Fibroblast of the aortic adventitia (primary cell): ENCODE results near the gene TNFAIP8. TPM values are rescaled to one million over a fixed set of nuclear protein-coding genes. Genes with fewer than 3 reads are reported as not detected.

ENCODE experiments used
- DNase-seq: peaks from one replicate; pipeline ENCODE4 v3.0.0-alpha.2; 2010; ENCODE audit warnings: low read depth
- H3K4me3 ChIP-seq: 2 replicates; pipeline ENCODE4 v1.5.1; 2011; ENCODE audit warnings: low read depth, mild to moderate bottlenecking, control low read depth, low read length, moderate library complexity
- CTCF ChIP-seq: IDR thresholded peaks from 2 replicates; pipeline ENCODE4 v1.5.1; 2011; ENCODE audit warnings: mild to moderate bottlenecking, low read length, control low read depth, inconsistent platforms; ENCODE audit not compliant: insufficient read depth
- total RNA-seq: library from RNA; depleted of rRNA; stranded (reverse); fragments of >200 nt; gene quantifications from 2 replicates; pipeline ENCODE4 v1.2.3, GENCODE V29; 2012; ENCODE audit warnings: low replicate concordance

The TNFAIP8 gene
- total RNA-seq, 1 donor = 33.3 TPM

- DNase-seq = no peak
- no peak for TF ChIP-seq CTCF
- H3K4me3 ChIP-seq = no peak overlapping the region
Measured at GRCh38 chr5:119343766-119344165, 12.1 kb upstream of the TNFAIP8 start.

- DNase-seq = no peak
Measured at GRCh38 chr5:119344231-119344630, 11.6 kb upstream of the TNFAIP8 start.

GRCh38 chr5:119345861-119346260 lies 10.0 kb upstream of the TNFAIP8 start:
- H3K4me3 ChIP-seq = no peak overlapping the region
- DNase-seq = no peak
- no peak for TF ChIP-seq CTCF

More at GRCh38 chr5:119344231-119344630, 11.6 kb upstream of the TNFAIP8 start:
- no peak for TF ChIP-seq CTCF
- H3K4me3 ChIP-seq = no peak overlapping the region

GRCh38 chr5:119346394-119346793 lies 9.4 kb upstream of the TNFAIP8 start:
- DNase-seq = no peak
- TF ChIP-seq CTCF = no peak
- no peak overlapping the region for H3K4me3 ChIP-seq

GRCh38 chr5:119347574-119347973 lies 8.2 kb upstream of the TNFAIP8 start:
- DNase-seq = no peak
- no peak for TF ChIP-seq CTCF
- H3K4me3 ChIP-seq = no peak overlapping the region

- peak; percentile 83 for DNase-seq
- peak; percentile 13 for TF ChIP-seq CTCF
- no peak overlapping the region for H3K4me3 ChIP-seq
Measured at GRCh38 chr5:119347991-119348390, 7.8 kb upstream of the TNFAIP8 start.

- no peak for DNase-seq
Measured at GRCh38 chr5:119353213-119353612, 2.6 kb upstream of the TNFAIP8 start.

More at GRCh38 chr5:119353213-119353612, 2.6 kb upstream of the TNFAIP8 start:
- no peak overlapping the region for H3K4me3 ChIP-seq
- TF ChIP-seq CTCF = no peak
